Lower lobe of right lung (tissue), 2 donors: Measurements from ENCODE around the gene IL15. TPM values are rescaled to one million over a fixed set of nuclear protein-coding genes. Genes with fewer than 3 reads are reported as not detected.
"Not testable (repeated sequence)": the region's sequence is repeated elsewhere in the genome, so short reads cannot be mapped to it uniquely, and the experiment has no call there.

Experiments used
- ATAC-seq, 2 donors: fragments of 200-7000 bp; cut with Tn5 transposase; one replicate each; pipeline ENCODE4 v1.9.1; 2020 to 2022; ENCODE audit warnings: mild to moderate bottlenecking in 2 of 2, moderate library complexity in 2 of 2
- DNase-seq: peaks from one replicate; pipeline ENCODE4 v3.0.0-alpha.2; 2020
- H3K27ac ChIP-seq: fragments of 200-600 bp; one replicate; pipeline ENCODE4 v1.8.0; 2022
- H3K27me3 ChIP-seq: fragments of 200-600 bp; one replicate; pipeline ENCODE4 v1.8.0; 2022; ENCODE audit warnings: low read depth
- H3K36me3 ChIP-seq: fragments of 200-600 bp; one replicate; pipeline ENCODE4 v1.8.0; 2022; ENCODE audit warnings: mild to moderate bottlenecking
- H3K4me1 ChIP-seq: fragments of 200-600 bp; one replicate; pipeline ENCODE4 v1.8.0; 2022
- H3K4me3 ChIP-seq: fragments of 200-600 bp; one replicate; pipeline ENCODE4 v1.8.0; 2022; ENCODE audit warnings: mild to moderate bottlenecking
- H3K9me3 ChIP-seq: fragments of 200-600 bp; one replicate; pipeline ENCODE4 v1.8.0; 2022
- intact Hi-C: fragments of 100-400 bp; cut with DNase I; formaldehyde crosslinking; loops from one replicate; pipeline ENCODE4 v1.11.0; 2022
- long read RNA-seq: library from polyadenylated mRNA; unstranded; transcript quantifications from one replicate; pipeline ENCODE4 v2.0.0, GENCODE V29; 2021
- total RNA-seq: library from RNA; stranded (reverse); fragmentation: NEBNext Ultra II Directional; extraction: Animal tissue kit (Norgen Biotek cat#: 25700); gene quantifications from one replicate; pipeline ENCODE4 v1.2.1, GENCODE V29; 2021
- TF ChIP-seq, protein P1 (sequence below): fragments of 200-600 bp; IDR thresholded peaks from one replicate; pipeline ENCODE4 v1.8.0; 2022; ENCODE audit warnings: antibody characterized with exemption, mild to moderate bottlenecking
- donor health status: DM: no; HTN: yes; CAD: no; lungs with severe emphysema.

IL15 gene
- total RNA-seq, result 9.7 TPM
- long read RNA-seq, partial matches to known transcripts, result 3 of 18 reads
- long read RNA-seq, other reads (novel, unspliced or antisense), result 12 of 18 reads

DNA sequence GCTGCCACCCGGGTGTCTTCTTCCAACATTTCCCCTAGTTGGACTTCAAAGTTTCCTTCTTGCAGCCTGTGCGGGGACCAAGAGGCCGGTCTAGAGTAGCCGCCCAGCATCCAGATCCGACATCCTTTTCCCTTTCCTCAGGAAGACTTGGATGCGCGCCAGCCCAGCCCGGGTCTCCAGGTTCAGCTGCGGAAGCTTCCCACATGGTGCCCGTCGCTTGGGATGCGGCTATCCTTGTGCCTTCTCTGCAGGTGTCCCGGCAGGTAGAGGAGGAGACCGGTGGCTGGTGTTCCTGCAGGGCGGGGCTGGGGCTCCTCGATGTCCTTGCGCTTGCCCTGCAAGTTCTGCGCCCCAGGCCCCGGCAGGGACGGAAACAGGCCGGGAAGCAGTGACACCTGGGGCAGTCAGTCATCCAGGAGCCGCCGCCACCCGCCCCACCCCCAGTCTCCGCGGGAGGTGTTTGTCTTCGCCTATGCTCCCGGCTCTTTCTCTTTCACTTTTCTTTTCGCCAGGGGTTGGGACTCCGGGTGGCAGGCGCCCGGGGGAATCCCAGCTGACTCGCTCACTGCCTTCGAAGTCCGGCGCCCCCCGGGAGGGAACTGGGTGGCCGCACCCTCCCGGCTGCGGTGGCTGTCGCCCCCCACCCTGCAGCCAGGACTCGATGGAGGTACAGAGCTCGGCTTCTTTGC is at the start of gene IL15:
Gene IL15 (plus strand): TSS at position 502 of the 689 bp plus-strand sequence. CDS start 82,882 bp downstream, outside the sequence.
- TF ChIP-seq, protein P1, sequence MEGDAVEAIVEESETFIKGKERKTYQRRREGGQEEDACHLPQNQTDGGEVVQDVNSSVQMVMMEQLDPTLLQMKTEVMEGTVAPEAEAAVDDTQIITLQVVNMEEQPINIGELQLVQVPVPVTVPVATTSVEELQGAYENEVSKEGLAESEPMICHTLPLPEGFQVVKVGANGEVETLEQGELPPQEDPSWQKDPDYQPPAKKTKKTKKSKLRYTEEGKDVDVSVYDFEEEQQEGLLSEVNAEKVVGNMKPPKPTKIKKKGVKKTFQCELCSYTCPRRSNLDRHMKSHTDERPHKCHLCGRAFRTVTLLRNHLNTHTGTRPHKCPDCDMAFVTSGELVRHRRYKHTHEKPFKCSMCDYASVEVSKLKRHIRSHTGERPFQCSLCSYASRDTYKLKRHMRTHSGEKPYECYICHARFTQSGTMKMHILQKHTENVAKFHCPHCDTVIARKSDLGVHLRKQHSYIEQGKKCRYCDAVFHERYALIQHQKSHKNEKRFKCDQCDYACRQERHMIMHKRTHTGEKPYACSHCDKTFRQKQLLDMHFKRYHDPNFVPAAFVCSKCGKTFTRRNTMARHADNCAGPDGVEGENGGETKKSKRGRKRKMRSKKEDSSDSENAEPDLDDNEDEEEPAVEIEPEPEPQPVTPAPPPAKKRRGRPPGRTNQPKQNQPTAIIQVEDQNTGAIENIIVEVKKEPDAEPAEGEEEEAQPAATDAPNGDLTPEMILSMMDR, result no peak
- ATAC-seq (peak; percentile 92 to 95), DNase-seq (peak; percentile 84)
- Histone ChIP-seq H3K4me1 (peaks cover 14% of the 10 kb centered on the region), H3K27me3 (no peaks in the 10 kb centered on the region), H3K27ac (peak within 1 kb of the TSS; percentile 88), H3K4me3 (peak within 1 kb of the TSS; percentile 84), H3K36me3 (no peaks in the 10 kb centered on the region), H3K9me3 (no peaks in the 10 kb centered on the region)
- intact Hi-C loops, result no loop called here

GRCh38 chr4:141587897-141588296 is 48.5 kb upstream of the IL15 start:
- Histone ChIP-seq H3K4me3 (no peak overlapping the region), H3K4me1 (no peaks in the 10 kb centered on the region), H3K27me3 (no peaks in the 10 kb centered on the region), H3K36me3 (no peaks in the 10 kb centered on the region), H3K27ac (no peak overlapping the region), H3K9me3 (no peaks in the 10 kb centered on the region)
- ATAC-seq, result no peak
- TF ChIP-seq, protein P1, result no peak
- DNase-seq, result no peak
- intact Hi-C loops, result no loop called here

DNA sequence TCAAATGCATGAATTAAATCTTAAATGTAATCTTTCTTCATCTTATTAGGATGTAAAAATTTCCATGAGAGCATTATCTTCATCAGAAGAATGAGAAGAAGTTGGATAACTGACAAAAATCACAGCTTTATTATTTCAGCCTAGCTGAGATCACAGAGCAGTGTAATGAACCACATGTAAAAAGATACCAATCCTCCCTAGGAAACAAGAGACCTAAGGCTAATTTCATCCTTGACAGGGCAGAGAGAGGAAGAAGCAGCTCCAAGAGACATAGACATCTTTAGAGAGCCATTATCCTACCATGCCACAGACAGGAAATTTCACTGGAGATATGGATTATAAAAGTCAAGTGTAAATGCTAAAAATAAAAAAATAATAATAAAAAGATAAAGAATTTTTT is 40.9 kb upstream of the IL15 start:
- H3K27ac ChIP-seq, result no peak overlapping the region
- no peaks in the 10 kb centered on the region for H3K27me3 ChIP-seq
- DNase-seq (no peak), ATAC-seq (no peak)
- H3K9me3 ChIP-seq, result no peaks in the 10 kb centered on the region
- no peaks in the 10 kb centered on the region for H3K4me1 ChIP-seq
- no peak overlapping the region for H3K4me3 ChIP-seq
- no peaks in the 10 kb centered on the region for H3K36me3 ChIP-seq
- intact Hi-C loops, result no loop called here
- TF ChIP-seq, protein P1, result no peak

GRCh38 chr4:141599853-141600252 is 36.5 kb upstream of the IL15 start:
- TF ChIP-seq, protein P1, result no peak
- H3K36me3 ChIP-seq, result no peaks in the 10 kb centered on the region
- H3K27me3 ChIP-seq, result no peaks in the 10 kb centered on the region
- no peak overlapping the region for H3K27ac ChIP-seq
- no peak for DNase-seq
- ATAC-seq, result no peak
- H3K4me1 ChIP-seq, result no peaks in the 10 kb centered on the region
- intact Hi-C loops, result no loop called here
- H3K4me3 ChIP-seq, result no peak overlapping the region
- no peaks in the 10 kb centered on the region for H3K9me3 ChIP-seq

DNA sequence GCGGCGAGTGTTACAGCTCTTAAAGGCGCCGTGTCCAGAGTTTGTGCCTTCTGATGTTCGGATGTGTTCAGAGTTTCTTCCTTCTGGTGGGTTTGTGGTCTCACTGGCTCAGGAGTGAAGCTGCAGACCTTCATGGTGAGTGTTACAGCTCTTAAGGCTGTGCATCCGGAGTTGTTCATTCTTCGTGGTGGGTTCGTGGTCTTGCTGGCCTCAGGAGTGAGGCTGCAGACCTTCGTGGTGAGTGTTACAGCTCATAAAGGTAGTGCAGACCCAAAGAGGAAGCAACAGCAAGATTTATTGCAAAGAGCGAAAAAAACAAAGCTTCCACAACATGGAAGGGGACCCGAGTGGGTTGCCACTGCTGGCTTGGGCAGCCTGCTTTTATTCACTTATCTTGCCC is 31.7 kb upstream of the IL15 start:
- H3K27ac ChIP-seq, result not testable (repeated sequence)

GRCh38 chr4:141605425-141605856 is 30.9 kb upstream of the IL15 start:
- H3K4me3 ChIP-seq, result no peak overlapping the region
- TF ChIP-seq, protein P1, result no peak
- H3K27me3 ChIP-seq, result no peaks in the 10 kb centered on the region
- H3K9me3 ChIP-seq, result no peaks in the 10 kb centered on the region
- DNase-seq (no peak), ATAC-seq (no peak)
- no peaks in the 10 kb centered on the region for H3K36me3 ChIP-seq
- H3K4me1 ChIP-seq, result no peaks in the 10 kb centered on the region
- intact Hi-C loops, result no loop called here
- no peak overlapping the region for H3K27ac ChIP-seq

More for the DNA sequence above, 31.7 kb upstream of the IL15 start:
- H3K27me3 ChIP-seq, ATAC-seq, intact Hi-C loops, H3K36me3 ChIP-seq, DNase-seq, H3K4me1 ChIP-seq, H3K9me3 ChIP-seq, H3K4me3 ChIP-seq: not testable (repeated sequence)
